HepG2 (cell line): Measurements from ENCODE around the gene AHCYL2. TPM values are rescaled to one million over a fixed set of nuclear protein-coding genes. Genes with fewer than 3 reads are reported as not detected.

ENCODE experiments used
- ATAC-seq: fragments of 200-7000 bp; cut with Tn5 transposase; 3 replicates; pipeline ENCODE4 v1.9.1; 2020; ENCODE audit warnings: mild to moderate bottlenecking, moderate library complexity
- BruUV-seq: library from RNA; stranded (reverse); fragments of 400-500 nt; replicated peaks from 2 replicates; lab custom pipeline; 2021; lab: Mats Ljungman, UMichigan
- CTCF ChIA-PET: fragments of 300-600 bp; formaldehyde crosslinking; extraction: SDS; loops from one replicate; lab custom pipeline; 2021; ENCODE audit warnings: low total read pairs, inconsistent platforms, low intra/inter-chr PET ratio; lab: Yijun Ruan, JAX
- POLR2A ChIA-PET: fragments of 350-600 bp; sonication (Branson Sonifier 250); formaldehyde crosslinking; loops from one replicate; lab custom pipeline; 2020; ENCODE audit warnings: antibody characterized with exemption, inconsistent platforms; lab: Yijun Ruan, JAX
- DNase-seq: peaks from one replicate; pipeline ENCODE4 v3.0.0-alpha.2; 2015; ENCODE audit warnings: low spot score
- FAIRE-seq: peaks from 3 replicates; lab custom pipeline; 2011; peaks lifted over from hg19 to GRCh38; lab: Jason Lieb, UNC
- H2AFZ ChIP-seq: one replicate; pipeline ENCODE4 v1.6.1; 2011; ENCODE audit warnings: low read length, inconsistent platforms
- H3K27ac ChIP-seq: fragments of 300-600 bp; 3 replicates; pipeline ENCODE4 v1.8.0; 2011; ENCODE audit warnings: mixed run types, mild to moderate bottlenecking, mixed read lengths, low read length, inconsistent platforms; ENCODE audit not compliant: insufficient read depth; ENCODE audit errors: extremely low read length
- H3K27me3 ChIP-seq, 2 experiments: fragments of 200-600 bp in 1 of 2; 2 replicates in 1 of 2; 3 replicates in 1 of 2; pipeline versions ENCODE4 v1.6.0 to v1.8.0; 2011; ENCODE audit warnings: low read length in 2 of 2, mild to moderate bottlenecking in 2 of 2, moderate library complexity in 2 of 2, inconsistent platforms in 1 of 2; ENCODE audit not compliant: insufficient read depth in 2 of 2, control insufficient read depth in 1 of 2
- H3K36me3 ChIP-seq, 2 experiments: fragments of 200-600 bp in 1 of 2; replicated peaks in 1 of 2; 2 replicates in 1 of 2; 3 replicates in 1 of 2; pipeline versions ENCODE4 v1.5.1 to v1.8.0; 2011; ENCODE audit warnings: low read length in 2 of 2, inconsistent platforms in 1 of 2; ENCODE audit not compliant: insufficient read depth in 2 of 2, control insufficient read depth in 1 of 2
- H3K4me1 ChIP-seq: 2 replicates; pipeline ENCODE4 v1.5.1; 2012; ENCODE audit warnings: low read length, inconsistent platforms; ENCODE audit not compliant: insufficient read depth
- H3K4me2 ChIP-seq: 2 replicates; pipeline ENCODE4 v1.6.0; 2011; ENCODE audit warnings: low read depth, low read length, inconsistent platforms
- H3K4me3 ChIP-seq, 3 experiments: fragments of 200-600 bp in 1 of 3; sonication (generic), shearing (Covaris generic) in 1 of 3; replicated peaks in 1 of 3; 2 replicates each; pipeline ENCODE4 v1.5.1; 2011 to 2016; ENCODE audit warnings: low read length in 3 of 3, inconsistent platforms in 2 of 3, low read depth in 2 of 3, mild to moderate bottlenecking in 2 of 3, control low read depth in 1 of 3, mixed read lengths in 1 of 3; ENCODE audit not compliant: insufficient read depth in 1 of 3
- H3K79me2 ChIP-seq: one replicate; pipeline ENCODE4 v1.6.1; 2011; ENCODE audit warnings: low read length, inconsistent platforms; ENCODE audit not compliant: insufficient read depth
- H3K9ac ChIP-seq: 2 replicates; pipeline ENCODE4 v1.6.0; 2011; ENCODE audit warnings: mild to moderate bottlenecking, low read depth, low read length, inconsistent platforms; ENCODE audit not compliant: insufficient read depth
- H3K9me3 ChIP-seq: 2 replicates; pipeline ENCODE4 v1.5.1; 2012; ENCODE audit warnings: mild to moderate bottlenecking, low read length
- H4K20me1 ChIP-seq: 2 replicates; pipeline ENCODE4 v1.6.0; 2011; ENCODE audit warnings: inconsistent platforms, mild to moderate bottlenecking, low read length, moderate library complexity; ENCODE audit not compliant: insufficient read depth
- HOXA9 ChIP-seq: sonication (generic); formaldehyde crosslinking; IDR thresholded peaks from 2 replicates; pipeline ENCODE4 v1.8.1; 2022; ENCODE audit warnings: missing genetic modification reagents, mild to moderate bottlenecking, moderate library complexity, borderline replicate concordance
- MYPOP ChIP-seq: sonication (generic); formaldehyde crosslinking; IDR thresholded peaks from 2 replicates; pipeline ENCODE4 v1.8.1; 2023; ENCODE audit warnings: mild to moderate bottlenecking, moderate library complexity, missing genetic modification reagents
- NFYB ChIP-seq: sonication (generic); formaldehyde crosslinking; IDR thresholded peaks from 2 replicates; pipeline ENCODE4 v1.4.0; 2020; ENCODE audit warnings: missing genetic modification reagents
- SNAPC2 ChIP-seq: sonication (generic); formaldehyde crosslinking; IDR thresholded peaks from 2 replicates; pipeline ENCODE4 v1.8.1; 2022; ENCODE audit warnings: mild to moderate bottlenecking, missing genetic modification reagents
- YEATS2 ChIP-seq: sonication (generic); formaldehyde crosslinking; IDR thresholded peaks from 2 replicates; pipeline ENCODE4 v1.4.0; 2020; ENCODE audit warnings: missing genetic modification reagents, borderline replicate concordance
- ZMAT3 ChIP-seq: sonication (generic); formaldehyde crosslinking; conservative IDR thresholded peaks from 2 replicates; pipeline ENCODE4 v1.7.0; 2021; ENCODE audit warnings: missing genetic modification reagents
- ZNF20 ChIP-seq: sonication (generic); formaldehyde crosslinking; IDR thresholded peaks from 2 replicates; pipeline ENCODE4 v1.4.0; 2020; ENCODE audit warnings: mild to moderate bottlenecking, moderate library complexity, missing genetic modification reagents
- ZNF792 ChIP-seq: IDR thresholded peaks from 2 replicates; pipeline ENCODE4 v1.6.1; 2016
- ZNF841 ChIP-seq: sonication (generic); formaldehyde crosslinking; IDR thresholded peaks from 2 replicates; pipeline ENCODE4 v1.8.1; 2023; ENCODE audit warnings: missing genetic modification reagents, borderline replicate concordance
- WGBS: methylation state at CpG from one replicate; pipeline ENCODE4 v1.1.6; 2017; ENCODE audit warnings: low lambda C conversion rate; 5-methylcytosine and 5-hydroxymethylcytosine counted together
- in situ Hi-C: cut with HindIII; loops from 2 replicates; pipeline ENCODE4 v1.10.0; 2017; ENCODE audit warnings: low pct_unique_long_range_greater_than_20kb; ENCODE audit not compliant: extremely low pct_ligation_motif_present
- intact Hi-C: fragments of 100-400 bp; cut with micrococcal nuclease; formaldehyde crosslinking; loops from one replicate; pipeline ENCODE4 v1.10.0; 2022; ENCODE audit not compliant: unreplicated experiment
- polyA plus RNA-seq, 8 experiments: library from polyadenylated mRNA; depleted of rRNA in 3 of 8; stranded (reverse) in 7 of 8; unstranded in 1 of 8; fragments of >200 nt; fragmentation: Illumina TruSeq in 4 of 8; extraction: Trizol in 4 of 8; gene quantifications; 2 replicates each; pipeline versions ENCODE4 v1.2.1 to v1.2.3, GENCODE V29; 2011 to 2016; ENCODE audit warnings: low read depth in 4 of 8, missing spikeins in 1 of 8, mixed read lengths in 1 of 8; ENCODE audit not compliant: insufficient read depth in 1 of 8
- total RNA-seq, 5 experiments: library from RNA; depleted of rRNA; stranded (reverse); fragments of >200 nt; fragmentation: Illumina TruSeq; extraction: Trizol; gene quantifications; 2 replicates each; pipeline ENCODE4 v1.2.3, GENCODE V29; 2016; ENCODE audit warnings: low read depth in 1 of 5

Gene AHCYL2
- total and polyA plus RNA-seq, 2 of the 13 experiments (the other 11 are each of a cell fraction or from before 2014, with no cell fraction given) = 9.5 to 14.7 TPM

- Histone ChIP-seq H2AFZ (no peak overlapping the region), H3K36me3 (peaks cover 27 to 48% of the 10 kb centered on the region in 2 experiments; a peak in 4 of 5 replicates), H4K20me1 (no peaks in the 10 kb centered on the region; the same call in 1 of the 2 replicates), H3K4me3 (no peak overlapping the region), H3K27me3 (no peaks in the 10 kb centered on the region), H3K27ac (no peak overlapping the region), H3K4me2 (no peak overlapping the region), H3K9me3 (no peaks in the 10 kb centered on the region), H3K9ac (no peak overlapping the region), H3K79me2 (no peaks in the 10 kb centered on the region), H3K4me1 (peaks cover 8% of the 10 kb centered on the region)
- FAIRE-seq (no peak), DNase-seq (no peak), ATAC-seq (no peak)
- WGBS = 94% methylated on average over 13 of the region's 15 CpGs
- TF ChIP-seq ZNF792 = no peak
- TF ChIP-seq ZNF841 (CRISPR knock-in tag) = no peak
- no peak for TF ChIP-seq MYPOP (CRISPR knock-in tag)
- TF ChIP-seq HOXA9 (CRISPR knock-in tag) = no peak
- no peak for TF ChIP-seq NFYB (CRISPR knock-in tag)
- no peak for TF ChIP-seq SNAPC2 (CRISPR knock-in tag)
- TF ChIP-seq ZMAT3 (CRISPR knock-in tag) = no peak
- no peak for TF ChIP-seq YEATS2 (CRISPR knock-in tag)
- TF ChIP-seq ZNF20 = no peak
- intact Hi-C loops = no loop called here
- in situ Hi-C loops = no loop called here
- no TSS peak for BruUV-seq
- ChIA-PET POLR2A (no interaction called here), CTCF (interaction anchor here (5.1 kb wide), 1 partner anchor 45 kb away, joined by 50 read pairs; no protein-coding TSS in a partner anchor)
Measured at GRCh38 chr7:129209067-129209926, 15.5 kb upstream of the AHCYL2 start.
